DOHH2 (cell line): Measurements from ENCODE around the gene MIB2.

Experiments used
- H3F3A ChIP-seq: fragments of 200-600 bp; sonication (generic), shearing (Covaris generic); 2 replicates; pipeline ENCODE4 v1.6.0; 2016; ENCODE audit warnings: antibody characterized with exemption, mild to moderate bottlenecking; ENCODE audit not compliant: control insufficient read depth, insufficient read depth
- H3K27ac ChIP-seq: fragments of 200-600 bp; sonication (generic); 2 replicates; pipeline ENCODE4 v1.5.1; 2014; ENCODE audit warnings: low read depth, mild to moderate bottlenecking, low read length, moderate library complexity
- H3K27me3 ChIP-seq: fragments of 200-600 bp; sonication (generic); 2 replicates; pipeline ENCODE4 v1.6.1; 2014; ENCODE audit warnings: mild to moderate bottlenecking, low read length, mixed read lengths; ENCODE audit not compliant: control insufficient read depth
- H3K36me3 ChIP-seq: fragments of 200-600 bp; sonication (generic); 2 replicates; pipeline ENCODE4 v1.6.1; 2014; ENCODE audit warnings: mild to moderate bottlenecking, low read length, moderate library complexity, mixed read lengths; ENCODE audit not compliant: control insufficient read depth
- H3K4me1 ChIP-seq: fragments of 200-600 bp; sonication (generic); 2 replicates; pipeline ENCODE4 v1.6.1; 2014; ENCODE audit warnings: mild to moderate bottlenecking, low read length, mixed read lengths; ENCODE audit not compliant: control insufficient read depth
- H3K4me2 ChIP-seq: fragments of 200-600 bp; sonication (generic); 2 replicates; pipeline ENCODE4 v1.6.0; 2014; ENCODE audit warnings: mild to moderate bottlenecking, low read length, moderate library complexity
- H3K4me3 ChIP-seq: fragments of 200-600 bp; sonication (generic); 2 replicates; pipeline ENCODE4 v1.5.1; 2014; ENCODE audit warnings: mild to moderate bottlenecking, low read length, mixed read lengths
- H3K79me2 ChIP-seq: fragments of 200-600 bp; sonication (generic); 2 replicates; pipeline ENCODE4 v1.6.1; 2014; ENCODE audit warnings: mild to moderate bottlenecking, low read length, mixed read lengths; ENCODE audit not compliant: control insufficient read depth
- H3K9me2 ChIP-seq: fragments of 200-600 bp; sonication (generic); replicated peaks from 2 replicates; pipeline ENCODE4 v1.6.1; 2014; ENCODE audit warnings: mild to moderate bottlenecking, low read length, mixed read lengths; ENCODE audit not compliant: control insufficient read depth
- H3K9me3 ChIP-seq: fragments of 200-600 bp; sonication (generic); 2 replicates; pipeline ENCODE4 v1.6.1; 2014; ENCODE audit warnings: antibody characterized with exemption, low read length, mixed read lengths; ENCODE audit not compliant: control insufficient read depth, insufficient read depth
- H4K20me1 ChIP-seq: fragments of 200-600 bp; sonication (generic); 2 replicates; pipeline ENCODE4 v1.6.0; 2014; ENCODE audit warnings: low read depth, mild to moderate bottlenecking, antibody characterized with exemption, low read length, moderate library complexity; ENCODE audit not compliant: control insufficient read depth, insufficient read depth
- CTCF ChIP-seq: fragments of 200-600 bp; sonication (generic); IDR thresholded peaks from one replicate; pipeline ENCODE4 v1.5.1; 2014; ENCODE audit warnings: antibody characterized with exemption, mild to moderate bottlenecking, low read depth, low read length; ENCODE audit not compliant: poor library complexity, severe bottlenecking
- EZH2phosphoT487 ChIP-seq: fragments of 200-600 bp; sonication (generic); IDR thresholded peaks from 2 replicates; pipeline ENCODE4 v1.6.1; 2017; ENCODE audit warnings: borderline replicate concordance, mild to moderate bottlenecking, antibody characterized with exemption, low read length, moderate library complexity, mixed read lengths

MIB2 gene

GRCh38 chr1:1619917-1620361 lies 4.6 kb downstream of the MIB2 start:
- no peak overlapping the region for H3K4me3 ChIP-seq
- H3F3A ChIP-seq, result no peaks in the 10 kb centered on the region; the same call in 1 of the 2 replicates
- H3K9me2 ChIP-seq, result no peaks in the 10 kb centered on the region
- no peak overlapping the region for H3K4me2 ChIP-seq
- TF ChIP-seq EZH2phosphoT487 (no peak), CTCF (peak; percentile 46)
- H4K20me1 ChIP-seq, result peaks cover 7% of the 10 kb centered on the region; the same call in 1 of the 2 replicates
- peaks cover 3% of the 10 kb centered on the region for H3K36me3 ChIP-seq
- no peaks in the 10 kb centered on the region for H3K9me3 ChIP-seq
- H3K27ac ChIP-seq, result no peak overlapping the region
- H3K4me1 ChIP-seq, result peaks cover 10% of the 10 kb centered on the region
- H3K27me3 ChIP-seq, result no peaks in the 10 kb centered on the region
- peaks cover 12% of the 10 kb centered on the region for H3K79me2 ChIP-seq

- H3F3A ChIP-seq, result no peaks in the 10 kb centered on the region
- H3K4me2 ChIP-seq, result no peak overlapping the region
- peaks cover 7% of the 10 kb centered on the region; the same call in 1 of the 2 replicates for H4K20me1 ChIP-seq
- no peaks in the 10 kb centered on the region for H3K9me2 ChIP-seq
- peaks cover 10% of the 10 kb centered on the region for H3K79me2 ChIP-seq
- TF ChIP-seq CTCF (no peak), EZH2phosphoT487 (no peak)
- H3K4me3 ChIP-seq, result no peak overlapping the region
- H3K4me1 ChIP-seq, result peaks cover 10% of the 10 kb centered on the region
- H3K27me3 ChIP-seq, result no peaks in the 10 kb centered on the region
- no peak overlapping the region for H3K27ac ChIP-seq
- H3K9me3 ChIP-seq, result no peaks in the 10 kb centered on the region
- no peaks in the 10 kb centered on the region; the same call in 1 of the 2 replicates for H3K36me3 ChIP-seq
Measured at GRCh38 chr1:1620433-1621139, 5.3 kb downstream of the MIB2 start.

GRCh38 chr1:1621173-1622009 lies 6.1 kb downstream of the MIB2 start:
- H3K9me2 ChIP-seq, result no peaks in the 10 kb centered on the region
- H3K27ac ChIP-seq, result no peak overlapping the region
- H3F3A ChIP-seq, result no peaks in the 10 kb centered on the region
- H3K36me3 ChIP-seq, result no peaks in the 10 kb centered on the region; the same call in 1 of the 2 replicates
- no peak overlapping the region for H3K4me2 ChIP-seq
- H3K27me3 ChIP-seq, result no peaks in the 10 kb centered on the region
- peaks cover 6% of the 10 kb centered on the region; the same call in 1 of the 2 replicates for H4K20me1 ChIP-seq
- no peak overlapping the region for H3K4me3 ChIP-seq
- TF ChIP-seq EZH2phosphoT487 (no peak), CTCF (no peak)
- H3K9me3 ChIP-seq, result no peaks in the 10 kb centered on the region
- peaks cover 8% of the 10 kb centered on the region for H3K79me2 ChIP-seq
- peaks cover 7% of the 10 kb centered on the region for H3K4me1 ChIP-seq
